Measurements from ENCODE around the gene DRAP1.
A peak's percentile ranks its signal among the peaks of the same experiment; 100 is the strongest.

DRAP1 gene

GRCh38 chr11:65907878-65908277 lies 11.3 kb upstream of the DRAP1 start:
- DNase-seq (ENCODE audit: low spot score), result no peak
- TF ChIP-seq CTCF (IDR thresholded peaks at IDR 0.05; ENCODE audit: extremely low read depth, insufficient read depth, missing control alignments), result no peak
- in situ Hi-C loops (cut with MboI; ENCODE audit: low pct_unique_long_range_greater_than_20kb, low sequenced_read_pairs, unreplicated experiment), result no loop called here

- TF ChIP-seq CTCF (IDR thresholded peaks at IDR 0.05; ENCODE audit: extremely low read depth, insufficient read depth, missing control alignments), result peak; percentile 16
- DNase-seq (ENCODE audit: low spot score), result peak; percentile 17
- in situ Hi-C loops (cut with MboI; ENCODE audit: low pct_unique_long_range_greater_than_20kb, low sequenced_read_pairs, unreplicated experiment), result no loop called here
Measured at GRCh38 chr11:65911682-65912568, 7.3 kb upstream of the DRAP1 start.

- in situ Hi-C loops (cut with MboI; ENCODE audit: low pct_unique_long_range_greater_than_20kb, low sequenced_read_pairs, unreplicated experiment), result no loop called here
- no peak for TF ChIP-seq CTCF (IDR thresholded peaks at IDR 0.05; ENCODE audit: extremely low read depth, insufficient read depth, missing control alignments)
- DNase-seq (ENCODE audit: low spot score), result peak; percentile 50
Measured at GRCh38 chr11:65912845-65913244, 6.4 kb upstream of the DRAP1 start.

GRCh38 chr11:65915101-65915820 lies 4.0 kb upstream of the DRAP1 start:
- TF ChIP-seq CTCF (IDR thresholded peaks at IDR 0.05; ENCODE audit: extremely low read depth, insufficient read depth, missing control alignments), result no peak
- DNase-seq (ENCODE audit: low spot score), result no peak
- in situ Hi-C loops (cut with MboI; ENCODE audit: low pct_unique_long_range_greater_than_20kb, low sequenced_read_pairs, unreplicated experiment), result no loop called here

GRCh38 chr11:65915821-65916251 lies 3.4 kb upstream of the DRAP1 start:
- TF ChIP-seq CTCF (IDR thresholded peaks at IDR 0.05; ENCODE audit: extremely low read depth, insufficient read depth, missing control alignments), result no peak
- no peak for DNase-seq (ENCODE audit: low spot score)
- in situ Hi-C loops (cut with MboI; ENCODE audit: low pct_unique_long_range_greater_than_20kb, low sequenced_read_pairs, unreplicated experiment), result no loop called here

GRCh38 chr11:65916391-65916790 lies 2.8 kb upstream of the DRAP1 start:
- DNase-seq (ENCODE audit: low spot score), result no peak
- no peak for TF ChIP-seq CTCF (IDR thresholded peaks at IDR 0.05; ENCODE audit: extremely low read depth, insufficient read depth, missing control alignments)
- in situ Hi-C loops (cut with MboI; ENCODE audit: low pct_unique_long_range_greater_than_20kb, low sequenced_read_pairs, unreplicated experiment), result no loop called here

All from GM13977 (cell line).